HEK293 (cell line): ENCODE data around the gene DCST2.

Experiments
- BCL11A ChIP-seq: fragments of 450-650 bp; formaldehyde crosslinking; IDR thresholded peaks from 2 replicates; pipeline ENCODE4 v1.5.1; 2016; ENCODE audit warnings: low read depth, missing biosample characterization, missing genetic modification characterization
- GLIS2 ChIP-seq: fragments of 450-650 bp; formaldehyde crosslinking; IDR thresholded peaks from 2 replicates; pipeline ENCODE4 v1.5.1; 2016; ENCODE audit warnings: missing biosample characterization, missing genetic modification characterization
- RBAK ChIP-seq: fragments of 450-650 bp; formaldehyde crosslinking; IDR thresholded peaks from 2 replicates; pipeline ENCODE4 v1.5.1; 2016; ENCODE audit warnings: missing biosample characterization, missing genetic modification characterization
- ZBTB21 ChIP-seq: fragments of 450-650 bp; formaldehyde crosslinking; IDR thresholded peaks from 2 replicates; pipeline ENCODE4 v1.5.1; 2017; ENCODE audit warnings: missing biosample characterization, missing genetic modification characterization
- ZEB2 ChIP-seq: fragments of 450-650 bp; formaldehyde crosslinking; IDR thresholded peaks from 2 replicates; pipeline ENCODE4 v1.5.1; 2016; ENCODE audit warnings: missing biosample characterization, missing genetic modification characterization
- ZNF114 ChIP-seq: fragments of 450-650 bp; formaldehyde crosslinking; IDR thresholded peaks from 2 replicates; pipeline ENCODE4 v1.5.0; 2017; ENCODE audit warnings: missing biosample characterization, missing genetic modification characterization
- ZNF132 ChIP-seq: fragments of 450-650 bp; formaldehyde crosslinking; IDR thresholded peaks from 2 replicates; pipeline ENCODE4 v1.5.1; 2017; ENCODE audit warnings: missing biosample characterization, missing genetic modification characterization, borderline replicate concordance
- ZNF133 ChIP-seq: fragments of 450-650 bp; formaldehyde crosslinking; IDR thresholded peaks from 2 replicates; pipeline ENCODE4 v1.5.1; 2016; ENCODE audit warnings: missing biosample characterization, missing genetic modification characterization
- ZNF140 ChIP-seq: fragments of 450-650 bp; formaldehyde crosslinking; IDR thresholded peaks from 2 replicates; pipeline ENCODE4 v1.5.1; 2016; ENCODE audit warnings: missing biosample characterization, missing genetic modification characterization
- ZNF146 ChIP-seq: fragments of 450-650 bp; formaldehyde crosslinking; IDR thresholded peaks from 2 replicates; pipeline ENCODE4 v1.5.1; 2016; ENCODE audit warnings: missing biosample characterization, missing genetic modification characterization
- ZNF211 ChIP-seq: fragments of 450-650 bp; formaldehyde crosslinking; IDR thresholded peaks from 2 replicates; pipeline ENCODE4 v1.5.1; 2016; ENCODE audit warnings: low read depth, missing biosample characterization, missing genetic modification characterization
- ZNF324 ChIP-seq: fragments of 450-650 bp; formaldehyde crosslinking; IDR thresholded peaks from 2 replicates; pipeline ENCODE4 v1.5.1; 2016; ENCODE audit warnings: missing biosample characterization, missing genetic modification characterization
- ZNF426 ChIP-seq: fragments of 450-650 bp; formaldehyde crosslinking; IDR thresholded peaks from 2 replicates; pipeline ENCODE4 v1.5.1; 2017; ENCODE audit warnings: missing biosample characterization, missing genetic modification characterization, mild to moderate bottlenecking, inconsistent platforms, moderate library complexity
- ZNF48 ChIP-seq: fragments of 450-650 bp; formaldehyde crosslinking; IDR thresholded peaks from 2 replicates; pipeline ENCODE4 v1.5.1; 2016; ENCODE audit warnings: missing biosample characterization, missing genetic modification characterization
- ZNF529 ChIP-seq: fragments of 450-650 bp; formaldehyde crosslinking; IDR thresholded peaks from 2 replicates; pipeline ENCODE4 v1.5.1; 2017; ENCODE audit warnings: missing genetic modification characterization, missing biosample characterization; ENCODE audit not compliant: insufficient replicate concordance
- ZNF571 ChIP-seq: fragments of 450-650 bp; formaldehyde crosslinking; IDR thresholded peaks from 2 replicates; pipeline ENCODE4 v1.5.0; 2017; ENCODE audit warnings: missing biosample characterization, missing genetic modification characterization
- ZNF654 ChIP-seq: fragments of 450-650 bp; formaldehyde crosslinking; IDR thresholded peaks from 2 replicates; pipeline ENCODE4 v1.5.1; 2016; ENCODE audit warnings: low read depth, missing biosample characterization, missing genetic modification characterization
- ZNF701 ChIP-seq: fragments of 450-650 bp; formaldehyde crosslinking; IDR thresholded peaks from 2 replicates; pipeline ENCODE4 v1.5.1; 2016; ENCODE audit warnings: missing biosample characterization, missing genetic modification characterization
- ZNF707 ChIP-seq: fragments of 450-650 bp; formaldehyde crosslinking; IDR thresholded peaks from 2 replicates; pipeline ENCODE4 v1.5.1; 2016; ENCODE audit warnings: missing biosample characterization, missing genetic modification characterization
- ZNF791 ChIP-seq: fragments of 450-650 bp; formaldehyde crosslinking; IDR thresholded peaks from 2 replicates; pipeline ENCODE4 v1.5.1; 2016; ENCODE audit warnings: missing biosample characterization, missing genetic modification characterization
- ZSCAN30 ChIP-seq: fragments of 450-650 bp; IDR thresholded peaks from 2 replicates; pipeline ENCODE4 v1.5.1; 2018; ENCODE audit warnings: missing biosample characterization, mild to moderate bottlenecking, missing genetic modification characterization, moderate library complexity
- TF ChIP-seq, protein P1 (sequence below): IDR thresholded peaks from 2 replicates; pipeline ENCODE4 v1.6.1; 2011; ENCODE audit warnings: mild to moderate bottlenecking, low read depth, low read length, borderline replicate concordance
- TF ChIP-seq, protein P2 (sequence below): fragments of 450-650 bp; formaldehyde crosslinking; IDR thresholded peaks from 2 replicates; pipeline ENCODE4 v1.5.1; 2016; ENCODE audit warnings: missing biosample characterization, missing genetic modification characterization
- TF ChIP-seq, protein P3 (sequence below): fragments of 450-650 bp; formaldehyde crosslinking; IDR thresholded peaks from 2 replicates; pipeline ENCODE4 v1.5.1; 2016; ENCODE audit warnings: missing biosample characterization, missing genetic modification characterization
- TF ChIP-seq, protein P4 (sequence below): fragments of 450-650 bp; formaldehyde crosslinking; IDR thresholded peaks from 2 replicates; pipeline ENCODE4; 2016; ENCODE audit warnings: missing biosample characterization, missing genetic modification characterization
- TF ChIP-seq, protein P5 (sequence below): fragments of 450-650 bp; formaldehyde crosslinking; IDR thresholded peaks from 2 replicates; pipeline ENCODE4 v1.5.1; 2017; ENCODE audit warnings: missing biosample characterization, mild to moderate bottlenecking, missing genetic modification characterization, moderate library complexity
- TF ChIP-seq, protein P6 (sequence below): fragments of 450-650 bp; formaldehyde crosslinking; IDR thresholded peaks from 2 replicates; pipeline ENCODE4 v1.5.1; 2016; ENCODE audit warnings: missing biosample characterization, missing genetic modification characterization
- TF ChIP-seq, protein P7 (sequence below): fragments of 450-650 bp; formaldehyde crosslinking; IDR thresholded peaks from 2 replicates; pipeline ENCODE4 v1.5.1; 2016; ENCODE audit warnings: missing biosample characterization, missing genetic modification characterization, low read depth

The DCST2 gene

DNA sequence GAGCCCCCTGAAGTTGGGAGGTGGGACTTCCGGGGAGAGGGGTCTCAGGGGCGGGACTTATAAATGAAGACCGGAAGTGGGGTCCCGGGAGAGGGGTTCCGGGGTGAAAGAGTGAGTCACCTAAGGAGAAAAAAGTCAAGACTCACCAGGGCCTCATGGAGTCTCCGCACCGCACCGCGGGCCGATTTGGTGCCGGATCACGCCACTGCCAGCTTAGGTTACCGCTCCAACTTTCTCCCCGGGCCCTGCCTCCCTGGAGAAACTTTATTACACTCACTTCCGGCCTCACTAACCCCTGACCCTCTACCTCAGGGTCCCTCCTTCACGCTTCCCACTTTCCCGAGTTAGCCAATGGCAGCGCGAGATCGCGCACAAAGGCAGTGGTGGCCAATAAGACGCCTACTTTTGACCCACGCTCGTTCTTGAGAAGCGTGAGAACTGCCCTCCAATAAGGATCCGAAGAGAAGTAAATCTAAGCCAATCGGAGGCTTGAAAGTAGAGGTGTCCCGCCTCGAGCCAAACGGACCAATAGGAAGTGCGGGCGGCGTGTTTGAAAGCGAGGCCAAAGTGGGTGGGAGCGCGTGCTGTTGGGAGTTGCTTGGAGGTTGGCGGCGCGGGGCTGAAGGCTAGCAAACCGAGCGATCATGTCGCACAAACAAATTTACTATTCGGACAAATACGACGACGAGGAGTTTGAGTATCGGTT is 59.3 kb downstream of the DCST2 start, which contains the start of gene CKS1B (continued):
- TF ChIP-seq, protein P1, sequence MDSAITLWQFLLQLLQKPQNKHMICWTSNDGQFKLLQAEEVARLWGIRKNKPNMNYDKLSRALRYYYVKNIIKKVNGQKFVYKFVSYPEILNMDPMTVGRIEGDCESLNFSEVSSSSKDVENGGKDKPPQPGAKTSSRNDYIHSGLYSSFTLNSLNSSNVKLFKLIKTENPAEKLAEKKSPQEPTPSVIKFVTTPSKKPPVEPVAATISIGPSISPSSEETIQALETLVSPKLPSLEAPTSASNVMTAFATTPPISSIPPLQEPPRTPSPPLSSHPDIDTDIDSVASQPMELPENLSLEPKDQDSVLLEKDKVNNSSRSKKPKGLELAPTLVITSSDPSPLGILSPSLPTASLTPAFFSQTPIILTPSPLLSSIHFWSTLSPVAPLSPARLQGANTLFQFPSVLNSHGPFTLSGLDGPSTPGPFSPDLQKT: peak; percentile 84
- TF ChIP-seq, protein P2, sequence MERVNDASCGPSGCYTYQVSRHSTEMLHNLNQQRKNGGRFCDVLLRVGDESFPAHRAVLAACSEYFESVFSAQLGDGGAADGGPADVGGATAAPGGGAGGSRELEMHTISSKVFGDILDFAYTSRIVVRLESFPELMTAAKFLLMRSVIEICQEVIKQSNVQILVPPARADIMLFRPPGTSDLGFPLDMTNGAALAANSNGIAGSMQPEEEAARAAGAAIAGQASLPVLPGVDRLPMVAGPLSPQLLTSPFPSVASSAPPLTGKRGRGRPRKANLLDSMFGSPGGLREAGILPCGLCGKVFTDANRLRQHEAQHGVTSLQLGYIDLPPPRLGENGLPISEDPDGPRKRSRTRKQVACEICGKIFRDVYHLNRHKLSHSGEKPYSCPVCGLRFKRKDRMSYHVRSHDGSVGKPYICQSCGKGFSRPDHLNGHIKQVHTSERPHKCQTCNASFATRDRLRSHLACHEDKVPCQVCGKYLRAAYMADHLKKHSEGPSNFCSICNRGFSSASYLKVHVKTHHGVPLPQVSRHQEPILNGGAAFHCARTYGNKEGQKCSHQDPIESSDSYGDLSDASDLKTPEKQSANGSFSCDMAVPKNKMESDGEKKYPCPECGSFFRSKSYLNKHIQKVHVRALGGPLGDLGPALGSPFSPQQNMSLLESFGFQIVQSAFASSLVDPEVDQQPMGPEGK (tag by site-specific recombination): no peak; the same call in 1 of the 2 replicates
- no peak for TF ChIP-seq ZNF48
- peak; percentile 30; the same call in 1 of the 2 replicates for TF ChIP-seq ZBTB21 (tag by site-specific recombination)
- no peak for TF ChIP-seq ZNF140 (tag by site-specific recombination)
- TF ChIP-seq ZNF426 (tag by site-specific recombination): no peak
- no peak for TF ChIP-seq ZNF791
- TF ChIP-seq ZNF654 (tag by site-specific recombination): no peak
- TF ChIP-seq, protein P3, sequence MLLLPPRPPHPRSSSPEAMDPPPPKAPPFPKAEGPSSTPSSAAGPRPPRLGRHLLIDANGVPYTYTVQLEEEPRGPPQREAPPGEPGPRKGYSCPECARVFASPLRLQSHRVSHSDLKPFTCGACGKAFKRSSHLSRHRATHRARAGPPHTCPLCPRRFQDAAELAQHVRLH: peak; percentile 99
- TF ChIP-seq ZNF146: no peak
- peak; percentile 75 for TF ChIP-seq ZNF324 (tag by site-specific recombination)
- TF ChIP-seq, protein P4, sequence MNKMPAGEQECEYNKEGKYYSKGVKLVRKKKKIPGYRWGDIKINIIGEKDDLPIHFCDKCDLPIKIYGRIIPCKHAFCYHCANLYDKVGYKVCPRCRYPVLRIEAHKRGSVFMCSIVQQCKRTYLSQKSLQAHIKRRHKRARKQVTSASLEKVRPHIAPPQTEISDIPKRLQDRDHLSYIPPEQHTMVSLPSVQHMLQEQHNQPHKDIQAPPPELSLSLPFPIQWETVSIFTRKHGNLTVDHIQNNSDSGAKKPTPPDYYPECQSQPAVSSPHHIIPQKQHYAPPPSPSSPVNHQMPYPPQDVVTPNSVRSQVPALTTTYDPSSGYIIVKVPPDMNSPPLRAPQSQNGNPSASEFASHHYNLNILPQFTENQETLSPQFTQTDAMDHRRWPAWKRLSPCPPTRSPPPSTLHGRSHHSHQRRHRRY (tag by site-specific recombination): no peak
- no peak for TF ChIP-seq ZNF529 (tag by site-specific recombination)
- TF ChIP-seq, protein P5, sequence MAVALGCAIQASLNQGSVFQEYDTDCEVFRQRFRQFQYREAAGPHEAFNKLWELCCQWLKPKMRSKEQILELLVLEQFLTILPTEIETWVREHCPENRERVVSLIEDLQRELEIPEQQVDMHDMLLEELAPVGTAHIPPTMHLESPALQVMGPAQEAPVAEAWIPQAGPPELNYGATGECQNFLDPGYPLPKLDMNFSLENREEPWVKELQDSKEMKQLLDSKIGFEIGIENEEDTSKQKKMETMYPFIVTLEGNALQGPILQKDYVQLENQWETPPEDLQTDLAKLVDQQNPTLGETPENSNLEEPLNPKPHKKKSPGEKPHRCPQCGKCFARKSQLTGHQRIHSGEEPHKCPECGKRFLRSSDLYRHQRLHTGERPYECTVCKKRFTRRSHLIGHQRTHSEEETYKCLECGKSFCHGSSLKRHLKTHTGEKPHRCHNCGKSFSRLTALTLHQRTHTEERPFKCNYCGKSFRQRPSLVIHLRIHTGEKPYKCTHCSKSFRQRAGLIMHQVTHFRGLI (tag by site-specific recombination): no peak
- TF ChIP-seq ZSCAN30 (tag by site-specific recombination): no peak
- TF ChIP-seq ZNF133 (tag by site-specific recombination): no peak
- no peak for TF ChIP-seq ZNF132 (tag by site-specific recombination)
- TF ChIP-seq RBAK (tag by site-specific recombination): no peak
- TF ChIP-seq ZNF707 (tag by site-specific recombination): no peak
- TF ChIP-seq ZEB2 (tag by site-specific recombination): 0 out of 2 replicates have a peak, but pooled peaks have one; percentile 6
- TF ChIP-seq BCL11A (tag by site-specific recombination): peak; percentile 99
- no peak for TF ChIP-seq ZNF114 (tag by site-specific recombination)
- TF ChIP-seq, protein P6, sequence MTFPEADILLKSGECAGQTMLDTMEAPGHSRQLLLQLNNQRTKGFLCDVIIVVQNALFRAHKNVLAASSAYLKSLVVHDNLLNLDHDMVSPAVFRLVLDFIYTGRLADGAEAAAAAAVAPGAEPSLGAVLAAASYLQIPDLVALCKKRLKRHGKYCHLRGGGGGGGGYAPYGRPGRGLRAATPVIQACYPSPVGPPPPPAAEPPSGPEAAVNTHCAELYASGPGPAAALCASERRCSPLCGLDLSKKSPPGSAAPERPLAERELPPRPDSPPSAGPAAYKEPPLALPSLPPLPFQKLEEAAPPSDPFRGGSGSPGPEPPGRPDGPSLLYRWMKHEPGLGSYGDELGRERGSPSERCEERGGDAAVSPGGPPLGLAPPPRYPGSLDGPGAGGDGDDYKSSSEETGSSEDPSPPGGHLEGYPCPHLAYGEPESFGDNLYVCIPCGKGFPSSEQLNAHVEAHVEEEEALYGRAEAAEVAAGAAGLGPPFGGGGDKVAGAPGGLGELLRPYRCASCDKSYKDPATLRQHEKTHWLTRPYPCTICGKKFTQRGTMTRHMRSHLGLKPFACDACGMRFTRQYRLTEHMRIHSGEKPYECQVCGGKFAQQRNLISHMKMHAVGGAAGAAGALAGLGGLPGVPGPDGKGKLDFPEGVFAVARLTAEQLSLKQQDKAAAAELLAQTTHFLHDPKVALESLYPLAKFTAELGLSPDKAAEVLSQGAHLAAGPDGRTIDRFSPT (tag by site-specific recombination): no peak
- no peak for TF ChIP-seq ZNF571 (tag by site-specific recombination)
- no peak for TF ChIP-seq ZNF701
- no peak for TF ChIP-seq ZNF211
- TF ChIP-seq, protein P7, sequence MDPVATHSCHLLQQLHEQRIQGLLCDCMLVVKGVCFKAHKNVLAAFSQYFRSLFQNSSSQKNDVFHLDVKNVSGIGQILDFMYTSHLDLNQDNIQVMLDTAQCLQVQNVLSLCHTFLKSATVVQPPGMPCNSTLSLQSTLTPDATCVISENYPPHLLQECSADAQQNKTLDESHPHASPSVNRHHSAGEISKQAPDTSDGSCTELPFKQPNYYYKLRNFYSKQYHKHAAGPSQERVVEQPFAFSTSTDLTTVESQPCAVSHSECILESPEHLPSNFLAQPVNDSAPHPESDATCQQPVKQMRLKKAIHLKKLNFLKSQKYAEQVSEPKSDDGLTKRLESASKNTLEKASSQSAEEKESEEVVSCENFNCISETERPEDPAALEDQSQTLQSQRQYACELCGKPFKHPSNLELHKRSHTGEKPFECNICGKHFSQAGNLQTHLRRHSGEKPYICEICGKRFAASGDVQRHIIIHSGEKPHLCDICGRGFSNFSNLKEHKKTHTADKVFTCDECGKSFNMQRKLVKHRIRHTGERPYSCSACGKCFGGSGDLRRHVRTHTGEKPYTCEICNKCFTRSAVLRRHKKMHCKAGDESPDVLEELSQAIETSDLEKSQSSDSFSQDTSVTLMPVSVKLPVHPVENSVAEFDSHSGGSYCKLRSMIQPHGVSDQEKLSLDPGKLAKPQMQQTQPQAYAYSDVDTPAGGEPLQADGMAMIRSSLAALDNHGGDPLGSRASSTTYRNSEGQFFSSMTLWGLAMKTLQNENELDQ: no peak
- TF ChIP-seq GLIS2 (tag by site-specific recombination): peak; percentile 9; the same call in 1 of the 2 replicates
